DND-41 (cell line): ENCODE results near the gene PARVB.

Experiments used
- CTCF ChIP-seq: IDR thresholded peaks from 2 replicates; pipeline ENCODE4 v1.5.1; 2012; ENCODE audit warnings: borderline replicate concordance, low read length, moderate library complexity, mild to moderate bottlenecking; ENCODE audit not compliant: poor library complexity, severe bottlenecking; ENCODE audit errors: extremely low read depth
- EZH2 ChIP-seq: IDR thresholded peaks from 3 replicates; pipeline ENCODE4 v1.6.1; 2012; ENCODE audit warnings: borderline replicate concordance, low read depth, mild to moderate bottlenecking, moderate library complexity, low read length, inconsistent platforms; ENCODE audit not compliant: severe bottlenecking

DNA sequence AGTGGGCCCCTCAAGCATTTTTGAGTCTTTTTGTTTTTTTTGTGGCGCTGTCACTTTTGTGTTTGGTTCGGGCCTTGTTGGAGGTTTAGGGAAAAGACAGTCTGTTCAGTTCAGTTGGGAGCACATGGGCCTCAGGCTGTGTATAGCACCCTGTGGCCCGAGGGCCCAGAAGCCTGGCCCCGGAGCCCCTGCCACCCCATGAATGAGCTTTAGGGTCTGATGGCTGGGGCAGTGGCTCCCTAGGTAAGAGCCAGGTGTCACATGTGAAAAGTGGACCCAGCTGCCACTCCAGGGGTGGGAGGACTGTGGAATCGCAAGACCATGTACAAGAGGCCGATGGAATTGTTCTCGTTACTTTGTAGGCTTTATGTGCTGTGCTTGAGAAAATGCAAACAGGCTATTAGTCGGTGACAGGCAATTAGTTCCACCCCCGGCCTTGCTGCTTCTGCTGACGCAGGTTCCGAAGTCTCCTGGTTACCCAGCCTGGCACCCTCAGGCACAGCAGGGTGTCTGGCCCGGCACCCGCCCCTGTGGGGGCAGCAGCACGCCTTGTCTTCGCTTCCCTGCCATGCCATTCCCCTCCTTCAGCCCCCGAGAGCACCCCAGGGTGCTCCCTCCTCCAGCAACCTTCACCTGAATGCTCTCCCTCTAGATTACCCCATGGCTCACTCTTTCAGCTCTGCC, 118.5 kb downstream of the PARVB start:
- TF ChIP-seq CTCF: no peak
- no peak for TF ChIP-seq EZH2
